GM18867 (cell line): ENCODE data around the gene SYT6.

Experiments
- ATAC-seq: cut with Tn5 transposase; IDR thresholded peaks from one replicate; pipeline ENCODE4 v1.9.1; 2021; ENCODE audit warnings: mild to moderate bottlenecking, moderate library complexity; ENCODE audit not compliant: unreplicated experiment

SYT6 gene, protein sequence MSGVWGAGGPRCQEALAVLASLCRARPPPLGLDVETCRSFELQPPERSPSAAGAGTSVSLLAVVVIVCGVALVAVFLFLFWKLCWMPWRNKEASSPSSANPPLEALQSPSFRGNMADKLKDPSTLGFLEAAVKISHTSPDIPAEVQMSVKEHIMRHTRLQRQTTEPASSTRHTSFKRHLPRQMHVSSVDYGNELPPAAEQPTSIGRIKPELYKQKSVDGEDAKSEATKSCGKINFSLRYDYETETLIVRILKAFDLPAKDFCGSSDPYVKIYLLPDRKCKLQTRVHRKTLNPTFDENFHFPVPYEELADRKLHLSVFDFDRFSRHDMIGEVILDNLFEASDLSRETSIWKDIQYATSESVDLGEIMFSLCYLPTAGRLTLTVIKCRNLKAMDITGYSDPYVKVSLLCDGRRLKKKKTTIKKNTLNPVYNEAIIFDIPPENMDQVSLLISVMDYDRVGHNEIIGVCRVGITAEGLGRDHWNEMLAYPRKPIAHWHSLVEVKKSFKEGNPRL

GRCh38 chr1:114153261-114154145 is at the start of gene SYT6:
SYT6 (minus strand) TSS chr1:114153869; CDS start chr1:114153772, 97 bp downstream.
- no peak for ATAC-seq

DNA sequence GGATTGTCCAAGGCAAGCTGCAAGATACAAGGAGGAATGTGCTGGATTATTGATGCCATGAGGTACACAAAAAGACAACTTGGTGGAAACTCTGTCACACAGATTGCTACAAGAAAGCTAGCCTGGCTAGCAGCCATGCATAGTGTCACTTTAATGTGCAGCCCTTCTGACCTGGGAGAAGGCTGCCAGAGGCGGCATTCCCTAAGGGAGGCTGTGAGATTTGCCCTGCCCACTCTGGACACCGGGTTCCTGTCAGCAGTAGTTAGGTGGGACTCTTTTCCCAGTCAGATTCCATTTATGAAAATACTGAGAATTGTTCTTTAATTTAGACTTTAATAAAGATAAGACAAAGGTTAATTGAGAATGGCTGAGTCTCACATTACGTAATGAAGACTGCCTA is 47.8 kb upstream of the SYT6 start:
- no peak for ATAC-seq

DNA sequence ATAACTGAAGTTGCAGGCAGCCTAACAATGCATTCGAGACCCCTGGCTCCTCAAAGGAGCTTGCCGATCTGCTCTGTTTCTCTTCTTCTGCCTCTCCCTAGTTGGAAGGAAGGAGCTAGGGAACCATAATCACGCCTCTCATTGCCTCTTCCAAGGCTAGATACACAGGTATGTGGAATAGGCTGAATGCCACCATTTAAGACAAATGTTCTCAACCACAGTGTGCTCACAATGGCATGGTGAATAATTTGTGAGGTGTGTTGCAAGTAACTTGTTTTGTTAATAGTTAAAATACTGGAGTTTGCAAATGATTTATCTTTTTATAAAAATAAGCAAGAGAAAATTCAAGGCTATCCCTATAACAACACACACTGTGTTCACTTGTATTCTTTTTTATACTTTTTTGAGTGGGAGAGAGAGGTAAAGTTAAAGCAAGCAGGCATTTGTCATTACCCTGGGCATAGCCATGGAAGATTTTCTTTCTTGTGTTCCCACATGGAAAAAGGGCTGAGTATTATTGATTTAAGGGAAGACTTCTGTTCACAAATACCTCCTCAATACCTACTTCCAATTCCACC is 45.4 kb upstream of the SYT6 start:
- no peak for ATAC-seq

- no peak for ATAC-seq
Measured at GRCh38 chr1:114196992-114197907, 43.6 kb upstream of the SYT6 start.

DNA sequence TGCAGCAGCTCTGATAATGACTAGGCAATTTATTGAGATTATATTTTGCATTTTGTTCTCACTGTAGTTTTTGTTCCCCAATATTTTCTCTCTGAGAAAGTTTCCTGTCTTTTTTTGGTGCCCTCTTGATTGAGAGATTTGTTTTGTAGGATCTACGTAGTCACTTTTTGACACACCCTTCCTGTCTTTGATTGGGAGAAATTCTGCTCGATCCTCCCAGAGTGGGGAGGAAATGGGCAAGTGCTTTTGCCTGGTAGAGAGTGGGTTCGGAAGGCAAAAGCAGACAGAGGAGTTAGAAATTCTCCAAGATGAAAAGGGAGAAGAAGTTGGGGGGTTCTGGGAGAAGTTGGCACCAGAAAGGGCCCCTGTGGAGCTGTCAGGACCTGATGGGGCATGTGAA is 42.1 kb upstream of the SYT6 start:
- ATAC-seq = no peak

DNA sequence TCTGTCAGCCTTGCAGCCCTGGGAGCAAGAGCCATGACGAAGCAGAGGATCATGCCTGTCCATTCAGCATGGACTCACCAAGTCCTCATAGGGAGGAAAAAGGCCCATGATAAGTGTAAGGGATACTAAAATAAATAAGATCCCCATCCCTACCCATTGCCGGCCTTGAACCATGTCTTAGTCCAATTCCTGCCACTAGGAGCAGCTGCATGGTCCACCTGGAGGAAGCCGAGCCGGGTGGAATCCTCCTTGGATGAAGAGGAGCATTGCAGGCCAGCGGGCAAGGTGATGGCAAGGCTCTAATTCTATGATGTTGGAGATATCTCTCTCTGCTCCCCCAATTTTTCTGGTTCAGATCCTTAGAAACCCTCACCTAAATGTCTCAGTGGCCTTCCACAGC is 38.7 kb upstream of the SYT6 start:
- no peak for ATAC-seq

DNA sequence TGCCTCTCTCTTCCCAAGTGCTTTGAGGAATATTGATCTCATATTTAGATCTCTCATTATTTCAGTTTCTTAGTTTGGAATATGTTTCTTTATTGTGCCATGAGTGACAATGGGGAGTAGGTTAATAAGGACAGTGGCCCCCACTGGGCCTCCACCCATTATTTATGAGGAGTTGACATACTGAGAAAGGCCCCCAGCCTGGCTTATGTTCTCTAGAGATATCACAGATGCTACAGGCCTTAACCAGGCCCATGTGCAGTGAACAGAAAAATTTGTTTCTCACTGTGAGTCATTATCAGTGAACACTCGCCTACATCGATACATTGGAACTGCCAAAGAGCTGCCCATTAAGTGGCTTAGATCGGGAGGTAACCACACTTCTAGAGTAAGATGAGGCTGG is 35.7 kb upstream of the SYT6 start:
- no peak for ATAC-seq

- ATAC-seq = no peak
Measured at GRCh38 chr1:114181356-114181755, 27.7 kb upstream of the SYT6 start.

DNA sequence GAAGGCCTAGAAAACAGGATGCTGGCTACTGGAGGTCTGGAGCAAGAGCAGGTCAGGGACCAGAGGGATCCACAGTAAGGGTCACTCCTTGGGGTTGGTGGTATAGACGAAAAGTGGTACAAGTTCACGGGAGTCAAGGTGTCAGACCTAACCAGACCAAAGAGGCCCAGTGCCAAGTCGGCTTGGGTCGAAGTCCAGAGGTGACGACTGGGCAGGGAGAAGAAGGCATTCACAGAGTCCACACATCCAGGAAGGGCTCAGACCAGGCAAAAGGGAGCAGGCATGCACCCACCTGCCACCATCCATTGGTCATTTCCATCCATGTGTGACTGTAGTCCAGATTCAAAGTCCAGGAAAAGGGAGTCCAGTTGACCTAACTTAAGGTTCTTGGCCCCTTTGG is 27.1 kb upstream of the SYT6 start:
- no peak for ATAC-seq

DNA sequence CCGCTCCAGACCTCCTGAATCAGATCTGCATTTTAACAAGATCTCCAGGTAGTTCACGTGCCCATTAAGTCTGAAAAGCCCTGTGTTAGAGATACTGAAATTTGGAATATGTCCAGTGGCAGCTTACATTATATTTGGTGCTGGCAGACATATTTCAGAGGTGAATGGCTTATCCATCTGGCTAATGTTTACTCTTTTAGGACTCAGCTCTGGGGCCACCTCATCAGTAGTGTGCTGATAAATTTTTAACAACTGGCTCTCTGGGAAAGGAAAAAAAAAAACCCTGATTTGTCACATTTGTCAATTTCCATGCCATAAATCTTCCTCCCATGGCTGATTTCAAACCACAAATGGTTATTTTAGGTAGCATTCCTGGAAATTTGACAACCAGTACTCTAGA is 25.3 kb upstream of the SYT6 start:
- no peak for ATAC-seq

DNA sequence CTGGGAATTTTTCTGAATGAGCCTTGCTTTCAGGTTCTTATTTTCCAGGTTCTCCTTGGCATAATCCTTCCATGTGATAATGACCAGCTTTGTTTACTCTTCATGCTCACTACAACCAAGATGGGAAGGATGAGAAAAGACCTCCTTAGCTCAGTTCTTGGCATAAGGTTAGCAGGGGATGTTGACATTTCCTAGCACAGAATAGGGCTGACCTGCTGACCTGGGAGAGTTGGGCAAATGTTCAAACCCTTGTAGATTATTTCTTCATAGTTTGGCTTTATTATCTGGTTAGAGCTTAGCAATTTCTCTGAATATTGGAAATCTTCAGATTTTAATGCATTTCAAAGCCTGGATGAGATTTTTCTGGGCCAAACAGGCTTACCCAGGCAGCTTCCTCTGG is 23.6 kb upstream of the SYT6 start:
- ATAC-seq = no peak

DNA sequence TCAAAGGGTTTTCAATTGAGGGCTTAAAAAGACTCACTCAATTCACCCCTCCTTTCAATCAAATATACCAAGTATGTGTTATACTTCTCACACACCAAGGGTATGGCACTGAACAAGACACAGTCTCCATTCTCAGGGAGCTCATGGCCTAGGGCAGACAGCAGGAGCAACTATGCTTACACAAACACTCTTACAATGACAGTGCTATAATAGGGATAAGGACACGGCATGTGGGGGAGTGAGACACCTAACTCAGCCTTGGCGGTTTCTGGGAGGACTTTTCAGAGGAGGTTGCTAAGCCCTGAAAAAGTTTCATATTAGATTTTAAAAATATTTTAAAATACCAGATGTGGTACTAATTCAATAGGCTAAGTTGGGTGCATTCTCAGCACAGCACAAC is 22.7 kb upstream of the SYT6 start:
- no peak for ATAC-seq

DNA sequence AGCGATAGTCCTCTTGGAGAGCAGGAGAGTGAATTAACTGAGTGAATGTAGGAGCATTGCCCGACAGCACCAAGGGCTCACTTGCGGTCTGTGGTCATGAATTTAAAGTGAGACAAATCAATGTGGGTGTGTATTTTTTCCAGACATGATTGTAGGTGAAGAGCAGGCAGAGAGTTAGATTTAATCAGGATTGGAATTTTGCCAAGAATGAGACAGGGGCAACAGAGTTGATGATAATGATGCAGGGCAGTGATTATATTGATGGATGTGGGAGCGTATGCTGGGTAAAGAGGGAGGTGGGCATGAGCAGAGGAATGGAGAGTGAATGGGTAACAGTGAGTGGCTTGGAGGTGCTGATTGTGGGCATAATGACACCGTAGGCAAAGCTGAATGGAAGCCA is 20.0 kb upstream of the SYT6 start:
- ATAC-seq = no peak

- no peak for ATAC-seq
Measured at GRCh38 chr1:114169509-114169908, 15.8 kb upstream of the SYT6 start.

GRCh38 chr1:114167226-114167625 is 13.6 kb upstream of the SYT6 start:
- no peak for ATAC-seq

DNA sequence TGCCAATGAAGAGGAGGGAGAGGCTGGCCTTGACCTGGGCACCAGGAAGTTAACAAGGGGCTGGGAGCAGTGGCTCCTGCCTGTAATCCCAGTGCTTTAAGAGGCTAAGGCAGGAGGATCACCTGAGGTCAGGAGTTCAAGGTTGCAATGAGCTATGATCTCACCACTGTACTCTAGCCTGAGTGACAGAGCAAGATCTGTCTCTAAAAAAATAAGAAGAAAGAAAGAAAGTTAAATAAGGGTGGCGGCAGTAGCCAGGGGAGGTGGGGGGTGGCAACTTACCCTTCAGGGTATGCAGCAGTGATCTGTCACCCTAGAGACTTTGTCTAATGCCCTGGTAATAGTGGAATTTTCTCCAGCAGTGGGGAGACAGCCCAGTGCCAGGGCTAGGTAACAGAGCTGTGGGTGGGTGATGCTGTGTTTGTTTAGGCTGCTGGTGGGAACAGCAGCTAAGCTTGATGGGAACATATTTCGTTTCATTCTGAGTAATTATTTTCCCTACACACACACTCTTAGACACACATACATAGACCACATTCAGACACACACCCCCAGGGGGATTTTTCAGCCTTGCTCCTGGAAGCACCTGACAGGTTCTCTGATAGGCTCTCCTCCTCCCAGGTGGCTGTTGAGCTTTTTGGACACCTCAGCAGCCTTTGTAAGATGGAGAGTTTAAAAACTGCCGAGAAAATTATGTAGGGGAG is 11.3 kb upstream of the SYT6 start:
- no peak for ATAC-seq

DNA sequence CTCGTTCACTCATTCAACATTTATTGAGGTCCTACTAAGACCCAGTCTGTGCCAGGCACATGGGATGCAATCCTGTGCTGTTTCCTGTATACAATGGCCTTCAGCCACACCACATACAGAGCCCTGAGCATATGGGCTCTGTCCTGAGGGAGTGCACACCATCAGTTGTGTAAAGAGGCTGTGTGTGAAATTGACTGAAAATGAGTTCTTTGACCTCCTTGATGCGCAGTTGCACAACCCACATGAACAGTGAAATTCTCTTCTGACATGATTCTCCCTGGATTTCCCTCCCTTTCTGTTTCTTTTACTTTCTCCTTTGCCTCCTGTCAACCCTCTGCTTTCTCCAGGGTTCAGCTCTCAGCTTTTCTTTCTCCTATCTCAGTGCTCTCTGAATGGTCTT is 6.3 kb upstream of the SYT6 start:
- ATAC-seq = no peak

DNA sequence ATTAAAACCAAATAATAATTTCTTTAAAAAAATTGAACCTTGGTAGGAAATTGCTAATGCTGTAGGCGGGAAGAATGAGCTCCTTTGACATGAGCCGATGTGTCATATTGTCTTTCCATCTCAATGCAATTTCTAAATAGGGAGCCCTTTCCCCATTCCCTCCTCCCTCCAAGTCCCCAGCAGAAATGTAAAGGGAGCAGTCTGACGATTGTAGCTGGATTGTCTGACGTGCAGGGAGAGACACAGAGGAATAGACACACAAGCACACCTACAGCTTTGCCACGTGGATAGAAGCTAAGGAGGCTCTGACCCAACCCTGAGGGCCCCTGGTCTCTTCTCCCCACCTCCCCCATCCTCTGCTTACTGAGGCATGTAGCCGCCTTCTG is 3.6 kb upstream of the SYT6 start:
- ATAC-seq = no peak

- ATAC-seq = no peak
Measured at GRCh38 chr1:114156538-114157274, 3.0 kb upstream of the SYT6 start.
